ENCODE results near the gene PEX11G. TPM values are rescaled to one million over a fixed set of nuclear protein-coding genes. Genes with fewer than 3 reads are reported as not detected.

Gene PEX11G
- total and polyA plus RNA-seq, 9 of the 15 experiments (the other 6 are each of a cell fraction or from before 2014, with no cell fraction given): 0.07 to 3.2 (median 0.70) TPM; not detected in 1

DNA sequence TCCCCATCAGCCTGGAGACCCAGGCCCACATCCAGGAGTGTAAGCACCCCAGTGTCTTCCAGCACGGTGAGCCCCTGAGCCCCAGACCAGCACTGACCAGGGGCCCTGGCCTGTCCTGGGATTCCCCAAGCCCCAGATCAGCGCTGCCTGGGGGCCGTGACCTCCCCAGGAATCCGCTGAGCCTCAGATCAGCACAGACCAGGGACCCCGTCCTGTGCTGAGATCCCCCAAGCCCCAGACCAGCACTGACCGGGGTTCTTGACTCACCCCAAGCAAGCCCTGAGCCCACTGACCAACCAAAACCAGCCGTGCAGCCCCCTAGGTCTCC, 39.3 kb upstream of the PEX11G start:
- 68% methylated on average over 6 of the region's 7 CpGs for WGBS (ENCODE audit: insufficient coverage, low coverage, missing lambda C conversion rate)
- FAIRE-seq (no peak), DNase-seq (ENCODE audit: extremely low read depth in 1 of 4, low spot score in 3 of 4) (no peak), ATAC-seq (no peak)
- Histone ChIP-seq H2AFZ (ENCODE audit: low read depth, low read length) (no peak overlapping the region), H3K27me3 (ENCODE audit: control insufficient read depth in 2 of 2, insufficient read depth in 2 of 2, low read length in 2 of 2) (no peaks in the 10 kb centered on the region), H3K79me2 (ENCODE audit: control insufficient read depth, insufficient read depth, low read length) (no peaks in the 10 kb centered on the region), H3K4me3 (no peak overlapping the region), H3K4me2 (ENCODE audit: insufficient read depth, low read length) (no peak overlapping the region), H3K9me3 (replicated peaks; ENCODE audit: control insufficient read depth, insufficient read depth, low read depth, low read length) (no peaks in the 10 kb centered on the region), H3K4me1 (replicated peaks in 1 of 2; ENCODE audit: control insufficient read depth in 2 of 2, insufficient read depth in 2 of 2, low read length in 2 of 2) (peaks cover 4 to 22% of the 10 kb centered on the region in 2 experiments; a peak in 4 of 5 replicates), H3K27ac (ENCODE audit: extremely low read depth, low read depth, low read length) (no peak overlapping the region), H3K9me1 (ENCODE audit: control insufficient read depth, insufficient read depth, low read length) (no peaks in the 10 kb centered on the region), H3K9ac (ENCODE audit: insufficient read depth in 1 of 2, low read depth in 2 of 2, low read length in 2 of 2) (peak overlapping the region in 1 of 2 experiments; percentile 58; a peak in 1 of 4 replicates), H4K20me1 (replicated peaks; ENCODE audit: control insufficient read depth, insufficient read depth, low read length) (no peaks in the 10 kb centered on the region), H3K36me3 (ENCODE audit: control insufficient read depth, insufficient read depth, low read length) (peaks cover 18% of the 10 kb centered on the region; the same call in 1 of the 3 replicates)
- in situ Hi-C loops (cut with MboI): no loop called here
- TF ChIP-seq NELFE (IDR thresholded peaks at IDR 0.05; ENCODE audit: insufficient read depth, insufficient read length) (no peak), POLR2G (IDR thresholded peaks at IDR 0.05; ENCODE audit: low read depth, low read length) (0 out of 2 replicates have a peak, but pooled peaks have one; percentile 23)
- intact Hi-C loops (cut with micrococcal nuclease): no loop called here
- ChIA-PET CTCF (ENCODE audit: low intra/inter-chr PET ratio) (no interaction called here), POLR2A (no interaction called here)
- no TSS peak for BruUV-seq (replicated peaks)

DNA sequence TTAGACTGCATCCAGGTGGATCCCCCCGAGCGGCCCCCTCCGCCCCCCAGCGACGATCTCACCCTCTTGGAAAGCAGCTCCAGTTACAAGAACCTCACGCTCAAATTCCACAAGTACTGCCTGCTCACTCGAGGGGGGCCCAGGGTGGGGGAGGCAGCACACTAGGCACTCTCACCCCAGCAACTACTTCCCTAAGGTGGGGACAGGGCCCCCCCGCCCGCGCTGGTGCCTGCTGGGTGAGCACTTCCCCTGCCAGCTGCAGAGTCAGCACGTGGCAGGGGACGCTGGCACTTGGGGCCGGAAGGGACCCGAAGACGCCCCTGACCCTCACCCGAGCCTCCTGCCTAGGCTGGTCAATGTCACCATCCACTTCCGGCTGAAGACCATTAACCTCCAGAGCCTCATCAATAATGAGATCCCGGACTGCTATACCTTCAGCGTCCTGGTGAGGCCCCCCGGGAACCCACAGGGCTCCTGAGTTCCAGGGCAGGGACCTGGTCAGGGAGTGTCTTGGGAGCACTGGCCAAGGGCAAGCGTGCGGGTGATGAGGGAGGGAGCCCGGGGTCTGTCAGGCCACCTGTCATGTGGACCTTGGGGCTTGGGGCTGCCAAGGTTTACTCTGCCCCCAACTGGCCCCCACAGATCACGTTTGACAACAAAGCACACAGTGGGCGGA, 38.8 kb upstream of the PEX11G start:
- in situ Hi-C loops (cut with MboI): no loop called here
- no TSS peak for BruUV-seq (replicated peaks)
- CTCF ChIA-PET (ENCODE audit: low intra/inter-chr PET ratio): no interaction called here
- Histone ChIP-seq H3K9me3 (replicated peaks; ENCODE audit: control insufficient read depth, insufficient read depth, low read depth, low read length) (no peaks in the 10 kb centered on the region), H3K4me3 (no peak overlapping the region), H3K9me1 (ENCODE audit: control insufficient read depth, insufficient read depth, low read length) (no peaks in the 10 kb centered on the region), H3K27me3 (ENCODE audit: control insufficient read depth in 2 of 2, insufficient read depth in 2 of 2, low read length in 2 of 2) (no peaks in the 10 kb centered on the region), H3K36me3 (ENCODE audit: control insufficient read depth, insufficient read depth, low read length) (peaks cover 16% of the 10 kb centered on the region; the same call in 1 of the 3 replicates), H3K4me1 (replicated peaks in 1 of 2; ENCODE audit: control insufficient read depth in 2 of 2, insufficient read depth in 2 of 2, low read length in 2 of 2) (peaks cover 6 to 26% of the 10 kb centered on the region in 2 experiments; a peak in 4 of 5 replicates), H4K20me1 (replicated peaks; ENCODE audit: control insufficient read depth, insufficient read depth, low read length) (no peaks in the 10 kb centered on the region), H3K4me2 (ENCODE audit: insufficient read depth, low read length) (no peak overlapping the region), H3K27ac (ENCODE audit: extremely low read depth, low read depth, low read length) (no peak overlapping the region), H2AFZ (ENCODE audit: low read depth, low read length) (no peak overlapping the region), H3K9ac (ENCODE audit: insufficient read depth in 1 of 2, low read depth in 2 of 2, low read length in 2 of 2) (no peak overlapping the region), H3K79me2 (ENCODE audit: control insufficient read depth, insufficient read depth, low read length) (peaks cover 4% of the 10 kb centered on the region; the same call in 2 of the 3 replicates)
- FAIRE-seq: no peak
- intact Hi-C loops (cut with micrococcal nuclease): no loop called here
- ATAC-seq: no peak
- TF ChIP-seq ZKSCAN3 (CRISPR knock-in tag; IDR thresholded peaks at IDR 0.05) (no peak), KLF13 (tag; IDR thresholded peaks at IDR 0.05; ENCODE audit: borderline replicate concordance, low read depth) (no peak), TSC22D4 (tag; IDR thresholded peaks at IDR 0.05) (no peak), POLR2G (IDR thresholded peaks at IDR 0.05; ENCODE audit: low read depth, low read length) (peak; percentile 8; the same call in 1 of the 2 replicates), SLC30A9 (CRISPR knock-in tag; IDR thresholded peaks at IDR 0.05) (no peak), CBFA2T2 (conservative IDR thresholded peaks at IDR 0.05) (no peak), PHB (CRISPR knock-in tag; IDR thresholded peaks at IDR 0.05) (no peak)
- no peak for DNase-seq (ENCODE audit: extremely low read depth in 1 of 4, low spot score in 3 of 4)
- 78% methylated on average over 17 of the region's 25 CpGs for WGBS (ENCODE audit: insufficient coverage, low coverage, missing lambda C conversion rate)
- POLR2A ChIA-PET: interaction anchor here (0.6 to 0.7 kb wide), 2 partner anchors 11 to 12 kb away, joined by 3 read pairs; partner anchors contain the start of gene ZNF358

Measured in K562 (cell line).